OCI-LY7 (cell line): ENCODE measurements around the gene IL20RA. TPM values are rescaled to one million over a fixed set of nuclear protein-coding genes. Genes with fewer than 3 reads are reported as not detected.

Experiments
- BruUV-seq: library from RNA; stranded (reverse); fragments of 400-500 nt; replicated peaks from 2 replicates; lab custom pipeline; 2021; lab: Mats Ljungman, UMichigan
- CTCF ChIA-PET: fragments of 300-600 bp; sonication (Branson Sonifier 250); formaldehyde crosslinking; loops from one replicate; lab custom pipeline; 2022; ENCODE audit warnings: antibody characterized with exemption; ENCODE audit not compliant: unreplicated experiment; lab: Charles Lee
- POLR2A ChIA-PET: fragments of 300-600 bp; sonication (Branson Sonifier 250); formaldehyde crosslinking; loops from one replicate; lab custom pipeline; 2022; ENCODE audit warnings: antibody characterized with exemption; lab: Charles Lee
- DNase-seq: peaks from one replicate; pipeline ENCODE4 v3.0.0-alpha.2; 2015; ENCODE audit warnings: low spot score
- H2AFZ ChIP-seq: fragments of 200-600 bp; sonication (generic), shearing (Covaris generic); 2 replicates; pipeline ENCODE4 v1.6.1; 2014; ENCODE audit warnings: mild to moderate bottlenecking, antibody characterized with exemption, low read length, moderate library complexity
- H3K27ac ChIP-seq: fragments of 200-600 bp; sonication (generic); 2 replicates; pipeline ENCODE4 v1.5.1; 2014; ENCODE audit warnings: mixed run types, low read depth, mild to moderate bottlenecking, moderate library complexity, low read length, inconsistent platforms; ENCODE audit not compliant: poor library complexity, severe bottlenecking
- H3K36me3 ChIP-seq: fragments of 200-600 bp; sonication (generic); 2 replicates; pipeline ENCODE4 v1.6.1; 2014; ENCODE audit warnings: mild to moderate bottlenecking, antibody characterized with exemption, low read length, moderate library complexity, mixed read lengths; ENCODE audit not compliant: insufficient read depth
- H3K4me1 ChIP-seq: fragments of 200-600 bp; sonication (generic); 2 replicates; pipeline ENCODE4 v1.5.1; 2014; ENCODE audit warnings: mild to moderate bottlenecking, low read length; ENCODE audit not compliant: insufficient read depth, poor library complexity, severe bottlenecking
- H3K4me2 ChIP-seq: fragments of 200-600 bp; sonication (generic); 2 replicates; pipeline ENCODE4 v1.6.1; 2014; ENCODE audit warnings: mild to moderate bottlenecking, low read length
- H3K4me3 ChIP-seq: fragments of 200-600 bp; sonication (generic); 2 replicates; pipeline ENCODE4 v1.5.1; 2014; ENCODE audit warnings: mild to moderate bottlenecking, low read depth, low read length; ENCODE audit not compliant: poor library complexity, severe bottlenecking
- H3K79me2 ChIP-seq: fragments of 200-600 bp; sonication (generic); 2 replicates; pipeline ENCODE4 v1.6.1; 2016; ENCODE audit warnings: low read depth, mild to moderate bottlenecking, low read length, moderate library complexity, mixed read lengths; ENCODE audit not compliant: insufficient read depth
- H3K9me2 ChIP-seq: fragments of 200-600 bp; sonication (generic); 2 replicates; pipeline ENCODE4 v1.6.1; 2016; ENCODE audit warnings: mild to moderate bottlenecking, low read length, mixed read lengths; ENCODE audit not compliant: insufficient read depth
- H3K9me3 ChIP-seq: fragments of 200-600 bp; sonication (generic); 2 replicates; pipeline ENCODE4 v1.6.1; 2014; ENCODE audit warnings: mild to moderate bottlenecking, mixed run types, low read length, mixed read lengths
- H4K20me1 ChIP-seq: fragments of 200-600 bp; sonication (generic); 2 replicates; pipeline ENCODE4 v1.6.1; 2014; ENCODE audit warnings: mild to moderate bottlenecking, antibody characterized with exemption, low read length, moderate library complexity, mixed read lengths; ENCODE audit not compliant: insufficient read depth
- EZH2phosphoT487 ChIP-seq: fragments of 200-600 bp; sonication (generic); IDR thresholded peaks from 2 replicates; pipeline ENCODE4 v1.6.1; 2018; ENCODE audit warnings: low read depth, borderline replicate concordance, mild to moderate bottlenecking, mixed run types, antibody characterized with exemption, low read length, moderate library complexity, mixed read lengths
- intact Hi-C: fragments of 100-400 bp; cut with micrococcal nuclease; formaldehyde crosslinking; loops from one replicate; pipeline ENCODE4 v1.10.0; 2022; ENCODE audit not compliant: unreplicated experiment
- total RNA-seq, 2 experiments: library from RNA; depleted of rRNA in 1 of 2; stranded (reverse); fragments of >200 nt in 1 of 2; shearing (Covaris generic) in 1 of 2; gene quantifications; 2 replicates each; pipeline ENCODE4 v1.2.3, GENCODE V29; 2014 to 2022
- TF ChIP-seq, protein P1 (sequence below): fragments of 200-600 bp; sonication (generic); conservative IDR thresholded peaks from 2 replicates; pipeline ENCODE4 v1.5.1; 2014; ENCODE audit warnings: mild to moderate bottlenecking, antibody characterized with exemption, low read length, moderate library complexity, mixed read lengths

IL20RA gene
- total RNA-seq, 2 experiments from 2014 or later = not detected

DNA sequence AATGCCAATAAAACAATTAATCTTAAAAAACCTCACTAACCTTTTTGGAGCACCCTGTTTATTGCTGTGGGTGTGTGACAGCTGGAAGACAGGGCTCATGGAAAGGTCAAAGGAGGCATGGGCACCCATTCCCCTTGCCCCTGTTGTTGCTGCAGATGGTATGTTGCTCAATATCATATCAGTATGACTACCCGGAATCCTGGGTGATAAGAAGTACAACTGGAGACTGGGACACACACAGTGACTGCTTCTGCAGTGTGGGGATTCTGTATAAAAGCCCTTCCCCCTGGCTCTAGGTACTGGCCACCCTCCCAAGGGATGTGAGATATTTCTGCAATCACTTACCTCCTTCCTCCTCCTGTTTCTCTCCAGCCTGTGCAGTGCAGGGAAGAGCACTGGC lies 47.3 kb upstream of the IL20RA start:
- intact Hi-C loops = loop anchor here (10.0 kb wide), 1 partner anchor 333 kb away; no protein-coding TSS in a partner anchor
- no peaks in the 10 kb centered on the region for H4K20me1 ChIP-seq
- no peak overlapping the region for H3K27ac ChIP-seq
- no peak for TF ChIP-seq EZH2phosphoT487
- TF ChIP-seq, protein P1, sequence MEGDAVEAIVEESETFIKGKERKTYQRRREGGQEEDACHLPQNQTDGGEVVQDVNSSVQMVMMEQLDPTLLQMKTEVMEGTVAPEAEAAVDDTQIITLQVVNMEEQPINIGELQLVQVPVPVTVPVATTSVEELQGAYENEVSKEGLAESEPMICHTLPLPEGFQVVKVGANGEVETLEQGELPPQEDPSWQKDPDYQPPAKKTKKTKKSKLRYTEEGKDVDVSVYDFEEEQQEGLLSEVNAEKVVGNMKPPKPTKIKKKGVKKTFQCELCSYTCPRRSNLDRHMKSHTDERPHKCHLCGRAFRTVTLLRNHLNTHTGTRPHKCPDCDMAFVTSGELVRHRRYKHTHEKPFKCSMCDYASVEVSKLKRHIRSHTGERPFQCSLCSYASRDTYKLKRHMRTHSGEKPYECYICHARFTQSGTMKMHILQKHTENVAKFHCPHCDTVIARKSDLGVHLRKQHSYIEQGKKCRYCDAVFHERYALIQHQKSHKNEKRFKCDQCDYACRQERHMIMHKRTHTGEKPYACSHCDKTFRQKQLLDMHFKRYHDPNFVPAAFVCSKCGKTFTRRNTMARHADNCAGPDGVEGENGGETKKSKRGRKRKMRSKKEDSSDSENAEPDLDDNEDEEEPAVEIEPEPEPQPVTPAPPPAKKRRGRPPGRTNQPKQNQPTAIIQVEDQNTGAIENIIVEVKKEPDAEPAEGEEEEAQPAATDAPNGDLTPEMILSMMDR = no peak
- H2AFZ ChIP-seq = no peak overlapping the region
- no peak overlapping the region for H3K4me2 ChIP-seq
- DNase-seq = no peak
- H3K9me3 ChIP-seq = no peaks in the 10 kb centered on the region
- CTCF ChIA-PET = interaction anchor here (3.8 kb wide), 1 partner anchor 74 kb away, joined by 34 read pairs; no protein-coding TSS in a partner anchor
- no peaks in the 10 kb centered on the region for H3K9me2 ChIP-seq
- POLR2A ChIA-PET = no interaction called here
- BruUV-seq = no TSS peak
- peaks cover 36% of the 10 kb centered on the region for H3K4me1 ChIP-seq
- H3K79me2 ChIP-seq = no peaks in the 10 kb centered on the region
- no peak overlapping the region for H3K4me3 ChIP-seq
- no peaks in the 10 kb centered on the region for H3K36me3 ChIP-seq

GRCh38 chr6:137089305-137089704 lies 44.5 kb upstream of the IL20RA start:
- Histone ChIP-seq H3K27ac (no peak overlapping the region), H3K36me3 (no peaks in the 10 kb centered on the region), H4K20me1 (no peaks in the 10 kb centered on the region), H3K4me1 (peaks cover 8% of the 10 kb centered on the region), H3K9me3 (no peaks in the 10 kb centered on the region), H3K9me2 (no peaks in the 10 kb centered on the region), H2AFZ (no peak overlapping the region), H3K4me2 (no peak overlapping the region), H3K4me3 (no peak overlapping the region), H3K79me2 (no peaks in the 10 kb centered on the region)
- intact Hi-C loops = no loop called here
- no peak for DNase-seq
- no TSS peak for BruUV-seq
- ChIA-PET POLR2A (interaction anchor here (0.9 to 1.1 kb wide), 3 partner anchors 143 to 201 kb away, joined by 3 to 4 read pairs (median 4); no protein-coding TSS in a partner anchor), CTCF (no interaction called here)
- TF ChIP-seq, protein P1 = no peak
- no peak for TF ChIP-seq EZH2phosphoT487

DNA sequence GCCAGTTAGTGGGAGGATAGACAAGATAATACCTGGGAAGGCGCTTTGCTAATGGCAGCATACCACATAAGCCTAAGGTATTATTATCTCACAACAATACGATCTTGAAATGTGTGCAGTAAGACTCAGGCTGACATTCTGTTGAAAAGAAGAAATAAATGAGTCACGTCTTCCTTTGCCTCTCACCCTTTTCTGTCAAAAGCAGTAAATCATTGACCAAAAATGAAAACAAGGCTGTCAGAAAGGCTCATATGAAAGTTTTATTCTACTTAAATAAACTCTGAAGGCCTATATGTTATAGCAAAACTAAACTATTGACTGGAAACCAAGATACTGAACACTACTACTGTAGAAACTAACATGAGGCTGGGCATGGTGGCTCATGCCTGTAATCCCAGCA lies 43.1 kb upstream of the IL20RA start:
- CTCF ChIA-PET = no interaction called here
- no peak overlapping the region for H2AFZ ChIP-seq
- TF ChIP-seq, protein P1 = no peak
- no peak for TF ChIP-seq EZH2phosphoT487
- no peaks in the 10 kb centered on the region for H3K79me2 ChIP-seq
- POLR2A ChIA-PET = interaction anchor here (1.0 to 1.2 kb wide), 4 partner anchors 78 to 285 kb away, joined by 3 read pairs; no protein-coding TSS in a partner anchor
- no peak overlapping the region for H3K27ac ChIP-seq
- no peaks in the 10 kb centered on the region for H3K9me3 ChIP-seq
- H3K4me2 ChIP-seq = no peak overlapping the region
- no peaks in the 10 kb centered on the region for H3K36me3 ChIP-seq
- H4K20me1 ChIP-seq = no peaks in the 10 kb centered on the region
- H3K4me3 ChIP-seq = no peak overlapping the region
- no TSS peak for BruUV-seq
- no peaks in the 10 kb centered on the region for H3K4me1 ChIP-seq
- intact Hi-C loops = no loop called here
- no peak for DNase-seq
- H3K9me2 ChIP-seq = no peaks in the 10 kb centered on the region
